Measurements from ENCODE around the gene HSD17B8. TPM values are rescaled to one million over a fixed set of nuclear protein-coding genes. Genes with fewer than 3 reads are reported as not detected.

Gene HSD17B8
- total RNA-seq = 1 to 10 TPM; 3.3 to 6.2 TPM

- peak within 1 kb of the TSS; percentile 100 for H3K4me3 Mint-ChIP-seq
- peaks cover 63 to 65% of the 10 kb centered on the region in 2 donors for H3K4me1 Mint-ChIP-seq (ENCODE audit: low read depth in 2 of 2)
- ATAC-seq = peak; percentile 77 to 81
- peaks cover 0 to 3% of the 10 kb centered on the region in 2 donors for H3K27me3 Mint-ChIP-seq
- H3K9me3 Mint-ChIP-seq = no peaks in the 10 kb centered on the region
- H3K36me3 Mint-ChIP-seq = peaks cover 25% of the 10 kb centered on the region
- peak within 1 kb of the TSS; percentile 98 to 100 for H3K27ac Mint-ChIP-seq
- DNase-seq (ENCODE audit: low spot score) = peak; percentile 93
These were observed at the start of gene HSD17B8 for GRCh38 chr6:33204415-33205190. TSS of gene HSD17B8 (plus strand) at chr6:33204655. CDS start at chr6:33204669, 14 bp downstream.

- Mint-ChIP-seq H3K9me3 (peaks cover 3% of the 10 kb centered on the region), H3K4me1 (ENCODE audit: low read depth in 2 of 2) (peaks cover 3 to 5% of the 10 kb centered on the region in 2 donors), H3K4me3 (no peak overlapping the region), H3K27me3 (peaks cover 1 to 8% of the 10 kb centered on the region in 2 donors), H3K27ac (no peak overlapping the region), H3K36me3 (peaks cover 6% of the 10 kb centered on the region)
- ATAC-seq = no peak
- no peak for DNase-seq (ENCODE audit: low spot score)
These were observed 47.9 kb upstream of the HSD17B8 start for GRCh38 chr6:33156561-33156960.

GRCh38 chr6:33156964-33157363 is 47.5 kb upstream of the HSD17B8 start:
- peaks cover under 1% of the 10 kb centered on the region for H3K9me3 Mint-ChIP-seq

GRCh38 chr6:33160096-33160495 is 44.4 kb upstream of the HSD17B8 start:
- H3K9me3 Mint-ChIP-seq = no peaks in the 10 kb centered on the region
- H3K27me3 Mint-ChIP-seq = peaks cover 2 to 5% of the 10 kb centered on the region in 2 donors
- peaks cover 10% of the 10 kb centered on the region in 2 donors for H3K4me1 Mint-ChIP-seq (ENCODE audit: low read depth in 2 of 2)
- DNase-seq (ENCODE audit: low spot score) = no peak
- H3K4me3 Mint-ChIP-seq = no peak overlapping the region
- no peak for ATAC-seq
- no peaks in the 10 kb centered on the region for H3K36me3 Mint-ChIP-seq
- no peak overlapping the region for H3K27ac Mint-ChIP-seq

More at GRCh38 chr6:33156964-33157363, 47.5 kb upstream of the HSD17B8 start:
- no peak for ATAC-seq
- no peak overlapping the region for H3K27ac Mint-ChIP-seq
- DNase-seq (ENCODE audit: low spot score) = no peak
- H3K4me1 Mint-ChIP-seq (ENCODE audit: low read depth in 2 of 2) = peaks cover 7 to 9% of the 10 kb centered on the region in 2 donors
- peaks cover 2 to 8% of the 10 kb centered on the region in 2 donors for H3K27me3 Mint-ChIP-seq
- no peak overlapping the region for H3K4me3 Mint-ChIP-seq
- H3K36me3 Mint-ChIP-seq = peaks cover 2% of the 10 kb centered on the region

- Mint-ChIP-seq H3K27ac (peak overlapping the region in 1 of 2 donors; percentile 79), H3K27me3 (peaks cover 2 to 5% of the 10 kb centered on the region in 2 donors), H3K9me3 (no peaks in the 10 kb centered on the region), H3K4me1 (ENCODE audit: low read depth in 2 of 2) (peaks cover 10% of the 10 kb centered on the region in 2 donors), H3K4me3 (peak overlapping the region; percentile 85), H3K36me3 (no peaks in the 10 kb centered on the region)
- no peak for DNase-seq (ENCODE audit: low spot score)
- ATAC-seq = no peak
These were observed 43.6 kb upstream of the HSD17B8 start for GRCh38 chr6:33160728-33161344.

- Mint-ChIP-seq H3K9me3 (no peaks in the 10 kb centered on the region), H3K36me3 (no peaks in the 10 kb centered on the region), H3K4me3 (peak overlapping the region; percentile 85), H3K27ac (peak overlapping the region in 1 of 2 donors; percentile 79), H3K27me3 (peaks cover 2 to 5% of the 10 kb centered on the region in 2 donors), H3K4me1 (ENCODE audit: low read depth in 2 of 2) (peaks cover 10% of the 10 kb centered on the region in 2 donors)
- peak; percentile 91 to 93 for ATAC-seq
- peak; percentile 89 for DNase-seq (ENCODE audit: low spot score)
These were observed 42.8 kb upstream of the HSD17B8 start for GRCh38 chr6:33161354-33162331.

- Mint-ChIP-seq H3K4me1 (ENCODE audit: low read depth in 2 of 2) (peaks cover 10% of the 10 kb centered on the region in 2 donors), H3K27ac (no peak overlapping the region), H3K4me3 (no peak overlapping the region), H3K27me3 (peaks cover 2 to 5% of the 10 kb centered on the region in 2 donors), H3K36me3 (no peaks in the 10 kb centered on the region), H3K9me3 (no peaks in the 10 kb centered on the region)
- DNase-seq (ENCODE audit: low spot score) (no peak), ATAC-seq (no peak)
These were observed 40.9 kb upstream of the HSD17B8 start for GRCh38 chr6:33163540-33163939.

GRCh38 chr6:33164176-33164575 is 40.3 kb upstream of the HSD17B8 start:
- Mint-ChIP-seq H3K9me3 (no peaks in the 10 kb centered on the region), H3K4me1 (ENCODE audit: low read depth in 2 of 2) (peaks cover 10% of the 10 kb centered on the region in 2 donors), H3K27me3 (peaks cover 2 to 5% of the 10 kb centered on the region in 2 donors), H3K4me3 (no peak overlapping the region), H3K36me3 (no peaks in the 10 kb centered on the region), H3K27ac (no peak overlapping the region)
- DNase-seq (ENCODE audit: low spot score) (peak; percentile 52), ATAC-seq (no peak)

- Mint-ChIP-seq H3K9me3 (no peaks in the 10 kb centered on the region), H3K36me3 (no peaks in the 10 kb centered on the region), H3K4me3 (no peak overlapping the region), H3K27me3 (peaks cover 2 to 5% of the 10 kb centered on the region in 2 donors), H3K27ac (no peak overlapping the region), H3K4me1 (ENCODE audit: low read depth in 2 of 2) (peaks cover 10% of the 10 kb centered on the region in 2 donors)
- DNase-seq (ENCODE audit: low spot score) (peak; percentile 13), ATAC-seq (no peak)
These were observed 39.6 kb upstream of the HSD17B8 start for GRCh38 chr6:33164665-33165373.

- Mint-ChIP-seq H3K4me1 (ENCODE audit: low read depth in 2 of 2) (peaks cover 10% of the 10 kb centered on the region in 2 donors), H3K36me3 (no peaks in the 10 kb centered on the region), H3K27ac (peak overlapping the region in 1 of 2 donors; percentile 1), H3K9me3 (no peaks in the 10 kb centered on the region), H3K27me3 (peaks cover 2 to 5% of the 10 kb centered on the region in 2 donors), H3K4me3 (no peak overlapping the region)
- ATAC-seq = no peak
- peak; percentile 59 for DNase-seq (ENCODE audit: low spot score)
These were observed 38.7 kb upstream of the HSD17B8 start for GRCh38 chr6:33165581-33166258.

- ATAC-seq (no peak), DNase-seq (ENCODE audit: low spot score) (peak; percentile 10)
- Mint-ChIP-seq H3K9me3 (no peaks in the 10 kb centered on the region), H3K27ac (no peak overlapping the region), H3K4me1 (ENCODE audit: low read depth in 2 of 2) (peaks cover 6 to 9% of the 10 kb centered on the region in 2 donors), H3K36me3 (no peaks in the 10 kb centered on the region), H3K4me3 (no peak overlapping the region), H3K27me3 (peaks cover 2 to 5% of the 10 kb centered on the region in 2 donors)
These were observed 38.1 kb upstream of the HSD17B8 start for GRCh38 chr6:33166363-33166762.

- no peak overlapping the region for H3K4me3 Mint-ChIP-seq
- H3K27ac Mint-ChIP-seq = no peak overlapping the region
- H3K27me3 Mint-ChIP-seq = peaks cover 0 to 5% of the 10 kb centered on the region in 2 donors
- DNase-seq (ENCODE audit: low spot score) (peak; percentile 51), ATAC-seq (no peak)
- H3K9me3 Mint-ChIP-seq = no peaks in the 10 kb centered on the region
- H3K4me1 Mint-ChIP-seq (ENCODE audit: low read depth in 2 of 2) = peaks cover 2 to 5% of the 10 kb centered on the region in 2 donors
- no peaks in the 10 kb centered on the region for H3K36me3 Mint-ChIP-seq
These were observed 37.6 kb upstream of the HSD17B8 start for GRCh38 chr6:33166811-33167210.
